CD4-positive, alpha-beta T cell treated with Interleukin-6 for 4 hours (primary cell): ENCODE data around the gene NHSL1.

Experiments
- DNase-seq: peaks from one replicate; pipeline ENCODE4 v3.0.0-alpha.2; 2020; ENCODE audit warnings: mixed read lengths

Gene NHSL1

DNA sequence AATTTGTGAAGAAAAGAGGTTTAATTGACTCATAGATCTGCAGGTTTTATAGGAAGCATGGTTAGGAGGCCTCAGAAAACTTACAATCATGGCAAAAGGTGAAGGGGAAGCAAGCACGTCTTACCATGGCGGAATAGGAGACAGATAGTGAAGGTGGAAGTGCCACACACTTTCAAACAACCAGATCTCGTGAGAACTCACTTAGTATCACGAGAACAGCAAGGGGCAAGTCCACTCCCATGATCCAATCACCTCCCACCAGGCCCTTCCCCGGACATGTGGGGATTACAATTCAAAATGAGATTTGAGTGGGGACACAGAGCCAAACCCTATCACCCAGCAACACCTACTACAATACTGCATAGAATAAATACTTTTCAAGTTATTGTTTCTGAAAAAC, 102.6 kb downstream of the NHSL1 start:
- DNase-seq, result no peak

DNA sequence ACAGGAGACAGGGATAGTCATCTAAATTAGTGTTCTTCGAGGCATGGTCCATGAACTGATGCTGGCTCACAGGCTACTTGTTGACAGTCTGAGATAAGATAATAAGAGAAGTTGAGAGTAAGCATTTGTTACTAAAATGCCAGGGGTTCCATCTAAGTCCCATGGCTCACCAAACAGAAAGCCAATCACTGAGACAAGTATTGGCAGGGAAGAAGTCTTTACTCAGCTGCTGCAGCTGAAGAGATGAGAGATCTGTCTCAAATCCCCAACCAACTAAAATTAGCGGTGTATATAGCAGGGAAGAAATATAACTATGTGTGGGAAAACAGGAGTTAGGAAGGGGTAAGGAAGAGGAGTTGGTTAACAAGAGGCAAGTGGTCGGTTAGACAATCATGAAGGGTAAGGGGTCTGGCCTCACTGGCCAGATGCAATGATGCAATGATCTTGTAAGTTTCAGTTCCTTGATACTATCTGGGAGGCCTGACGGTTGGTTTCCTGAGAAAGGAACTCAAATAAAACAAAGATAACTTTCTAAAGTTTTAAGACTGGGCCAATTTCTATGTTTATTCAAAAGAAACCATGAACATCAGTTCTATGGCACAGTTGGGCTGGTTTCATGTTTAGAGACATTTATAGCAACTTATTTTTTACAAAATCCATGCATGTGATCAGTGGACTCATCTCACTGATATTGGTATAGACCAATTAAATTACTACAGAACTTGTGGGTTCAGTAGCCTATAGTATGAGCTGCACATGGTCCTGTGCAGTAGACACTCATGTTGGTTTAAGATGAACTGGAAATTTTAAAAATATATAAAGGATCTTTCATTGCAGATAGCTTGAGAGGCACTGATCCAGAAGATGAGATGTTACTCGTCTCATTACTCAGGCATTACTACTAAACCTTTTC, 105.2 kb downstream of the NHSL1 start:
- DNase-seq, result no peak

DNA sequence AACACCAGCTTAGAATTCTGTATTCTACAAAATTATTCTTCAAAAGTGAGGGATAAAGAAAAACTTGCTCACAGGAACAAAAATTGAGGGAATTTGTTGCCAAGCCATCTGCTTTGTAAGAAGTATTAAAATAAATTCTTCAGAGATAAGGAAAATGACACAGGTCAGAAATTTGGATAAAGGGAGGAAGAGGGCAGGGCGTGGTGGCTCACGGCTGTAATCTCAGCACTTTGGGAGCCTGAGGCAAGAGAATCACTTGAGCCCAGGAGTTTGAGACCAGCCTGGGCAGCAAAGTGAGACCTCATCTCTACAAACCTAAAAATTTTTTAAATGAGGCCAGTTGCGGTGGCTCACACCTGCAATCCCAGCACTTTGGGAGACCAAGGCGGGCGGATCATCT, 109.7 kb downstream of the NHSL1 start:
- DNase-seq, result no peak

DNA sequence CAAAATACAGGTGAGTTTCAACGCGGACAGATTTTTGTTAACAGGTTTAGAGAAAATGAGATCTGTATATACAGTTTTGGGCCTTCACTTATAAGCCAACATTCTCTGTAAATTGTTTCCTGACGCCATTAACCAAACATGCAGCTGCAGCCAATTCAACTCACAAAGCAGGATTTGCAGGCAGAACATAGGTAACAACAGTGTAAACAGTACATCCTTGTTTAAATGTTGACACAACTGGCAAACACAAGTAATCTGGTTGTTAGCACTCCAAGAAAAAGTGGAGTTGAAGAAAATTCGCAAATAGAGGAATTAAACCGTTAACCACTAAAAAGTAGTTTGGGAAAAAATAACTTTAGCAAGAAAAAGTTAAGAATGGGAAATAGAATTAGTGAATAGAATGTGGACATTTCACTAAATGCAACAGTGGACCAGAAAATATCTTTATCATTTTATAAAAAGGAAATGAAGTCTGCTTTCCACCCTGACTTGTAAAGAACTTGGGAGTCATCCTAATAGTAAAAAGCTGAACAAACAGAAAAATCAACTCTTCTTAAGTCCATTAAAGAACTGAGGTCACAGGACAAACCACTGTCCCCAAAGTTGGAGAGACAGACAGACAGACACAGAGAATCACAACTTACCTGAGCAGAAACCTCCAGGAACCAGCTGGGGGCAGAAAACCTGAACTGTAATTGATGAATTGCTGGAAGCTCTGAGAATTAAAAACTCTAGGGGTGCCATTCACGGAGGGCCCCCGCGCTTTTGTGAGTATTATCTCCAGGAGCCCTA, 111.5 kb downstream of the NHSL1 start:
- no peak for DNase-seq

DNA sequence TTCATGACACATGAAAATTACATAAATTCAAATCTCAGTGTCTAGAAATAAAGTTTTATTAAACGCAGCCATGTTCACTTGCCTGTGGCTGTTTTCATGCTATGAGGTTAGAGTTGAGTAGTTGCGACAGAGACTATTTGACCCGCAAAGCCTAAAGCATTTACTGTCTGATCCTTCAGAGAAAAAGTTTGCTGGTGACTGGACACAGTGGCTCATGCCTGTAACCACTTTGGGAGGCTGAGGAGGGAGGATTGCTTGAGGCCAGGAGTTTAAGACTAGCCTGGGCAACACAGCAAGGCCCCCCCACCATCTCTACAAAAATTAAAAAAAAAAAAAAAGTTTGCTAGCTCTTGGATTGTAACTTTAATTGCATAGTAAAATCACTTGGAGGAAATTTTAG, 112.4 kb downstream of the NHSL1 start:
- DNase-seq, result no peak

DNA sequence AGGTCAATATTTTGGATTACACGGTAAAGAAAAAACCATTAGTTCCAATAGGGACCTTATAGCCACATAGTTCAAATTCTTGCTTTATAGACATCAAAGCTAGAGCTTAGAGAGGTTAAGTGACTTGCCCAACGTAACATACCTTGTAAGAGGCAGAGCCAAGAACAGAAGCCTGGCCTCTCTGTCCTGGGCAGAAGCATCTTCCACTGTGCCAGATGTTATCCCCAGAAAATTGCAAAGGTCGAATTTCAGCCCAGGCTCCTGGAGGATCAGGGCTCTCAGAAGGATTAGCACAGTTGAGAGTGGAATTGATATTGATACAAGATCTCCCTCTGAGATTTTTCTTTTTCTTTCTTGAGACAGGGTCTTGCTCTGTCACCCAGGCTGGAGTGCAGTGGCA, 115.5 kb downstream of the NHSL1 start:
- no peak for DNase-seq

DNA sequence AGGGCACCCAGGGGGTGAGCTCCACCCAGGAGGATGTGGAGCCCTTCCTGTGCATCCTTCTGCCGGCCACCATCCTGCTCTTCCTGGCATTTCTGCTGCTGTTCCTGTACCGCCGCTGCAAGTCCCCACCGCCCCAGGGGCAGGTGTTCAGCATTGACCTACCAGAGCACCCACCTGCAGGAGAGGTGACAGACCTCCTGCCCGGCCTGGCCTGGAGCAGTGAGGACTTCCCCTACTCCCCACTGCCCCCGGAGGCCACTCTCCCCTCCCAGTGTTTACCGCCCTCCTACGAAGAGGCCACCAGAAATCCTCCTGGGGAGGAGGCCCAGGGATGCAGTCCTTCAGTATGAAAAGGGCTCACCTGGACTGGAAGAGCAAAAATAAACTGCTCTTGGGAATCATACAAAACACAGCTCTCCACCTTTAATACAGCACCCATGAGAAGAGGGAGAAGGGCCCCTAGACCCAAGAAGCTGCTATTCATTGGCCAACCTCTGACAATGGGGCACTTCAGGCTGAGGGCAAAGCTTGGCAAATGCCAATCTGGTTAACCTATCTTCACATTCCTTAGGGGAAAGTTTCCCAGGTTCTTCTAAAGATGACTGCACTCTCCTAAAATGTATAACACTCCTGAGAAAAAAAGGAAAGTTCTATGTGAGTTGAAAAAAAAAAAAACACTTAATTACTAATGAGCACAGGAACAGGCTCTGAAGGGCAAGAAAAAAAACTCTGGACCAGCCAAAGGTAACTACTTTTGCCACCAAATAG, 116.6 kb downstream of the NHSL1 start:
- no peak for DNase-seq

DNA sequence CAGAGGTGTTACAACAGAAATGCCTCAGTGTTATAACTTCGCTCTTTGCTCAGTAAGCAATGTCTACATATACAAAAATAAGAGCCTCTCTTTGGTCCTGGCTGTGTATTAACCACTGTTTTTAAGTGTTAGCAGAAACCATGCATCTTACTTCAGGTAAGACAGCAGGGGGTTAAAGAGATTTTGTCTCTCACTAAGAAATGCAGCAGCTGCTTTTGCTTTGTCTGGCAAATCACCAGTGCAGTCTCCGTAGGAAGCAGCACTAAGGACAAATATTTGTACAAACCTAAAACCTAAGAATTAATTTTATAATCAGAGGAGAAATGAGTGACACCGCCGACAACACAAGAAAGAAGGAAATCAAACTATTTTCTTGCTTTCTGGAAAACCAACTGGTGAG, 120.8 kb downstream of the NHSL1 start:
- DNase-seq, result no peak

DNA sequence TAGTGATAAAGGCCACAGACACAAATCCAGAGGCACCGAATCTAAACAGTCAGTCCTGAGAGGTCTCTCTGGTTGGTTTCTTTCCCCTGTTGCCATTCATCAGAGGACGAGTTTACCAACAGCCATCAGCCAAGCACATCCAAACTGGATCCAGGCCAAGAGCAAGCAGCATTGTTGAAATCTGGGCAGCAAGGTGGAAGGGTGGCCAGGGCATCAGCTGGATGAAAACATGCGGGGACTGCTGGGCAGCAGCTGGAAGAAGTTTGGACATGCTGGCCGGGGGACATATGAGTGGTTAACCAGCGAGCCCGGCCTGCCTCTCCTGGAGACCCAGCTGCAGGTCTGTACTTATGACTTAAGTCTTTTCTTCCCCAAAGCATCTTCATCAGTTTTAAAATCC, 121.5 kb downstream of the NHSL1 start, which contains the start of gene SMIM28:
TSS of gene SMIM28 (plus strand) at position 62 of the 400 bp plus-strand sequence. CDS start at position 230, 168 bp downstream.
- DNase-seq, result no peak

DNA sequence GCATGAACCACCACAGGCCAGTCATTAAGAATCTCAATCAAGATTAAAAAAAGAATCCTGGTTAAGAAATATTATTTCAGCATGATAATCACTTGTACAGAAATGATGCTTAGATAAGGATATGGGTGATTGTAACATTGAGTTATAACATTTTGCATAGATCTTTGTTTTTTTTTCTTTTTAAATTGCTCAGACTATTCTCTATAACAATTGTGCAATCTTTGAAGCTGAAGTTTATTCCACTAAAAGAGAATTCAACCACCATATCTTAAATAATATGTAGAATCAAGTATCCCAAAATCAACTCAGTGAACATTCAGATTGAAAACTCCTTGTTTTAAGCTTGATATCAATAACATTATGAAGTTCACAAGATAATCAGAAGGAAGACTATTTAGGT, 122.3 kb downstream of the NHSL1 start:
- DNase-seq, result no peak

DNA sequence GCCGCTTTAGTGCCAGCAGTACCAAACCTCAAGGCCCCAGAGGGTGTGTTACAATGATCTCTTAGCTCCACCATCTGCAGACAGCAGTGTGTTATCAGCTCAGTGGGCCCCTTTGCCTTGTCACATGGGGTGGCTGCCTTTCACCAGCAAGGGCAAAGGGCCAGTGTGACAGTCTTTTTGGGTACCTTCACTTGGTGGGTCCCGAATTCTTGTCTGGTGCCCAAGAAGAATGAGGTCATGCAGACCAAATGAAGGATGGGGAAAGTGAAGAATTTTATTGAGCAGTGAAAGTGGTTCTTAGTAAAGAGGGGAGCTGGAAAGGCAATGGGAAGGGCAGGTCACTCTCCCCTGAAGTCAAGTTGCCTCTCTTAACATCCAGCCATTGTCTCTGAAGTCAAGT, 124.5 kb downstream of the NHSL1 start:
- no peak for DNase-seq

DNA sequence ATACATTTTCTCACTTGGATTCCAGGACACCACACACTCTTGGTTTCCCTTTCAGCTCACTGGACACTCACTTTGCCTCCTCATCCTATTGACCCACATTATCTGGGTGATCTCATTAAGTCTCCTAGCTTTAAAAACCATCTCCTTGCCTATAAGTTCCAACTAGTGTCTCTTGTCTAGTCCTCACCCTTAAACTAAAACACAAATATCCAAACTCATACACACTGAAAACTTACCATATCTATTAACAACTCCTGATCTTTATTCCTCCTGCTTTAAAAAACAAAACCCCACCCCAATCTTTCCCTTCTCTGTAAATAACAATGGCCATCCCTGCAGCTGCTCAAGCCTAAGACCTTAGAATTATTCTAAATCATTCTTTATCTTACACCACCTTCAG, 125.1 kb downstream of the NHSL1 start:
- no peak for DNase-seq

DNA sequence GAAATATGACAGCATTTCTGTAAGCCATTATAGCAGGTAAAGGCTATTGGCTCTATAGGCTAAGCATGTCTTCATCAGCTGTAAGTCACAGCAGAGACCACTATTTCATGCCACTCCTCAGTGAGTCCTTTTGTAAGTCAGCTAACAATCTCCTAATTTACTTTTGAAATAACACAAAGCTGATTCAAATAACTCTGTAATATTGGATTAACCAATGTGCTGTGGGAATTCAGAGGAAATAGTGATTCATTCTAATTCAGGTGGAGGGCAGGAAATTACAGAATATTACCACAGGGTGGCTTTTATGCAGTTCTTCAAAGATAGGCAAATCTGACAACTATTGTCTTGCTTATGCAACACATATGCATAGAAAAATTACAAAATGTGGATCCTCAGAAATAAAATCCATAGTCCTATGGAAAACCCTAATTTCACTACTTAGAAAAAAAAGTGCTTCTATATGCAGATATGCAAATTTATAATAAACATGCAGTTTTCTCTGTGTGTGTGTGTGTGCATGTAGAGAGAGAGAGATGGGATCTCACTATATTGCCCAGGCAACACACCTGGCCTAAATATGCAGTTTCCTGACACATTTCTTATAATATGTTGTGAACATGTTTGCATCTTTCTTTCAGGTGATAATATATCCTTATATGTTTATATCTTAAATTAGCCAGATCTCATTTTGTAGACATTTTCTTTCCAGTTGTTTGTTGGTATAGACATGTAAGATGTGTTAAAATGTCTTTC, 126.4 kb downstream of the NHSL1 start:
- DNase-seq, result no peak
